HEK293 (cell line): ENCODE data around the gene TIGD7.
A peak's percentile ranks its signal among the peaks of the same experiment; 100 is the strongest.

Experiments
- CTCF ChIA-PET: fragments of 350-600 bp; formaldehyde crosslinking; extraction: SDS; loops from one replicate; lab custom pipeline; 2021; ENCODE audit warnings: antibody characterized with exemption; lab: Yijun Ruan, JAX
- POLR2A ChIA-PET: fragments of 300-600 bp; formaldehyde crosslinking; extraction: SDS; loops from one replicate; lab custom pipeline; 2020; ENCODE audit warnings: antibody characterized with exemption, inconsistent platforms; lab: Yijun Ruan, JAX
- H3K27ac ChIP-seq: fragments of 200-500 bp; sonication (Bioruptor generic); 2 replicates; pipeline ENCODE4 v1.5.1; 2014; ENCODE audit warnings: low read depth, low read length, control low read depth, inconsistent platforms; ENCODE audit errors: extremely low read depth
- H3K36me3 ChIP-seq, 2 experiments: fragments of 200-500 bp in 1 of 2; sonication (Bioruptor generic) in 1 of 2; 1 replicate in 1 of 2; 2 replicates in 1 of 2; pipeline ENCODE4 v1.5.1; 2014 to 2017; ENCODE audit warnings: inconsistent platforms in 2 of 2, low read length in 2 of 2; ENCODE audit not compliant: control insufficient read depth in 2 of 2, insufficient read depth in 1 of 2
- H3K4me1 ChIP-seq: fragments of 200-500 bp; sonication (Bioruptor generic); 2 replicates; pipeline ENCODE4 v1.5.1; 2014; ENCODE audit warnings: mild to moderate bottlenecking, low read length, inconsistent platforms; ENCODE audit not compliant: control insufficient read depth, insufficient read depth
- H3K4me3 ChIP-seq: 2 replicates; pipeline ENCODE4 v1.5.1; 2011; ENCODE audit warnings: low read depth, mild to moderate bottlenecking, control low read depth, low read length, moderate library complexity
- H3K9me3 ChIP-seq: fragments of 200-500 bp; sonication (Bioruptor generic); 2 replicates; pipeline ENCODE4 v1.5.1; 2014; ENCODE audit warnings: low read depth, low read length, inconsistent platforms; ENCODE audit not compliant: control insufficient read depth, insufficient read depth
- KLF1 ChIP-seq: fragments of 450-650 bp; formaldehyde crosslinking; IDR thresholded peaks from 2 replicates; pipeline ENCODE4 v1.5.1; 2016; ENCODE audit warnings: missing biosample characterization, missing genetic modification characterization
- KLF7 ChIP-seq: fragments of 450-650 bp; formaldehyde crosslinking; IDR thresholded peaks from 2 replicates; pipeline ENCODE4 v1.5.1; 2016; ENCODE audit warnings: missing biosample characterization, missing genetic modification characterization, borderline replicate concordance
- PBX3 ChIP-seq: sonication (generic); formaldehyde crosslinking; IDR thresholded peaks from 2 replicates; pipeline ENCODE4 v1.8.1; 2022; ENCODE audit warnings: mild to moderate bottlenecking, moderate library complexity, missing genetic modification reagents
- REPIN1 ChIP-seq: fragments of 450-650 bp; formaldehyde crosslinking; IDR thresholded peaks from 2 replicates; pipeline ENCODE4 v1.5.1; 2017; ENCODE audit warnings: missing biosample characterization, missing genetic modification characterization, low read depth
- ZBTB20 ChIP-seq: fragments of 450-650 bp; formaldehyde crosslinking; IDR thresholded peaks from 2 replicates; pipeline ENCODE4 v1.5.1; 2016; ENCODE audit warnings: missing biosample characterization, missing genetic modification characterization
- ZNF10 ChIP-seq: fragments of 450-650 bp; formaldehyde crosslinking; IDR thresholded peaks from 2 replicates; pipeline ENCODE4 v1.5.1; 2017; ENCODE audit warnings: missing biosample characterization, missing genetic modification characterization
- ZNF132 ChIP-seq: fragments of 450-650 bp; formaldehyde crosslinking; IDR thresholded peaks from 2 replicates; pipeline ENCODE4 v1.5.1; 2017; ENCODE audit warnings: missing biosample characterization, missing genetic modification characterization, borderline replicate concordance
- ZNF140 ChIP-seq: fragments of 450-650 bp; formaldehyde crosslinking; IDR thresholded peaks from 2 replicates; pipeline ENCODE4 v1.5.1; 2016; ENCODE audit warnings: missing biosample characterization, missing genetic modification characterization
- ZNF324 ChIP-seq: fragments of 450-650 bp; formaldehyde crosslinking; IDR thresholded peaks from 2 replicates; pipeline ENCODE4 v1.5.1; 2016; ENCODE audit warnings: missing biosample characterization, missing genetic modification characterization
- ZNF341 ChIP-seq: fragments of 450-650 bp; formaldehyde crosslinking; IDR thresholded peaks from 2 replicates; pipeline ENCODE4; 2016; ENCODE audit warnings: low read depth, missing biosample characterization, missing genetic modification characterization
- ZNF555 ChIP-seq: fragments of 450-650 bp; formaldehyde crosslinking; conservative IDR thresholded peaks from 2 replicates; pipeline ENCODE4 v1.5.1; 2017; ENCODE audit warnings: missing biosample characterization, mild to moderate bottlenecking, missing genetic modification characterization, inconsistent platforms
- ZNF610 ChIP-seq: fragments of 450-650 bp; formaldehyde crosslinking; IDR thresholded peaks from 2 replicates; pipeline ENCODE4 v1.5.1; 2016; ENCODE audit warnings: missing biosample characterization, missing genetic modification characterization, borderline replicate concordance
- ZNF626 ChIP-seq: fragments of 450-650 bp; sonication (Bioruptor Pico); formaldehyde crosslinking; IDR thresholded peaks from 2 replicates; pipeline ENCODE4 v1.5.1; 2018; ENCODE audit warnings: missing biosample characterization, missing genetic modification characterization, inconsistent platforms
- ZNF776 ChIP-seq: fragments of 450-650 bp; formaldehyde crosslinking; IDR thresholded peaks from 2 replicates; pipeline ENCODE4 v1.5.0; 2017; ENCODE audit warnings: missing biosample characterization, missing genetic modification characterization, borderline replicate concordance
- ZNF843 ChIP-seq: fragments of 450-650 bp; formaldehyde crosslinking; IDR thresholded peaks from 2 replicates; pipeline ENCODE4 v1.5.1; 2016; ENCODE audit warnings: missing biosample characterization, missing genetic modification characterization
- ZSCAN23 ChIP-seq: fragments of 450-650 bp; formaldehyde crosslinking; IDR thresholded peaks from 2 replicates; pipeline ENCODE4 v1.5.1; 2016; ENCODE audit warnings: missing biosample characterization, missing genetic modification characterization
- ZSCAN5A ChIP-seq: fragments of 450-650 bp; formaldehyde crosslinking; IDR thresholded peaks from 2 replicates; pipeline ENCODE4 v1.5.1; 2016; ENCODE audit warnings: missing biosample characterization, missing genetic modification characterization

The TIGD7 gene

GRCh38 chr16:3306078-3306477 is 848 bp upstream of the TIGD7 start:
- Histone ChIP-seq H3K9me3 (no peaks in the 10 kb centered on the region; the same call in 1 of the 2 replicates), H3K27ac (peak overlapping the region; percentile 64; the same call in 1 of the 2 replicates), H3K4me1 (no peaks in the 10 kb centered on the region), H3K36me3 (peaks cover 20 to 42% of the 10 kb centered on the region in 2 experiments; a peak in 2 of 3 replicates), H3K4me3 (peak overlapping the region; percentile 77)
- ChIA-PET POLR2A (interaction anchor here (0.9 to 3.4 kb wide), 3 partner anchors 9 to 138 kb away, joined by 3 to 21 read pairs (median 4); partner anchors contain the start of gene ZNF263), CTCF (no interaction called here)
- TF ChIP-seq ZNF324 (tag by site-specific recombination): no peak

- TF ChIP-seq ZNF555 (tag by site-specific recombination) (no peak), ZNF843 (no peak), ZNF140 (tag by site-specific recombination) (no peak), ZNF776 (no peak), ZNF341 (tag by site-specific recombination) (no peak), ZNF610 (no peak), REPIN1 (tag by site-specific recombination) (no peak), ZNF132 (no peak), KLF1 (tag by site-specific recombination) (no peak), ZBTB20 (tag by site-specific recombination) (no peak)
- Histone ChIP-seq H3K4me3 (no peak overlapping the region), H3K36me3 (peaks cover 14 to 51% of the 10 kb centered on the region in 2 experiments; a peak in 2 of 3 replicates), H3K9me3 (no peaks in the 10 kb centered on the region; the same call in 1 of the 2 replicates), H3K27ac (no peak overlapping the region), H3K4me1 (no peaks in the 10 kb centered on the region)
- POLR2A ChIA-PET: interaction anchor here (3.4 kb wide), 1 partner anchor 21 kb away, joined by 21 read pairs; the partner anchor contains the start of gene ZNF263
- CTCF ChIA-PET: interaction anchor here (0.7 to 1.4 kb wide), 4 partner anchors 10 to 675 kb away, joined by 3 to 4 read pairs (median 4); no protein-coding TSS in a partner anchor
Measured at GRCh38 chr16:3304370-3304769, 860 bp downstream of the TIGD7 start.

GRCh38 chr16:3295783-3296182 is 9.4 kb downstream of the TIGD7 start:
- Histone ChIP-seq H3K4me1 (no peaks in the 10 kb centered on the region), H3K4me3 (no peak overlapping the region), H3K9me3 (no peaks in the 10 kb centered on the region; the same call in 1 of the 2 replicates), H3K27ac (no peak overlapping the region)
- CTCF ChIA-PET: interaction anchor here (1.0 kb wide), 1 partner anchor 12 kb away, joined by 3 read pairs; no protein-coding TSS in a partner anchor
- no peak for TF ChIP-seq ZNF10 (tag by site-specific recombination)
- TF ChIP-seq ZSCAN5A (tag by site-specific recombination): no peak
- no peak for TF ChIP-seq KLF7
- TF ChIP-seq, all 188 proteins: peak for 0
- POLR2A ChIA-PET: interaction anchor here (1.3 kb wide), 1 partner anchor 13 kb away, joined by 3 read pairs; no protein-coding TSS in a partner anchor
- peaks cover 3 to 54% of the 10 kb centered on the region in 2 experiments; a peak in 1 of 3 replicates for H3K36me3 ChIP-seq

GRCh38 chr16:3295209-3295608 is 10.0 kb downstream of the TIGD7 start:
- CTCF ChIA-PET: no interaction called here
- no peak overlapping the region for H3K27ac ChIP-seq
- TF ChIP-seq ZSCAN23 (no peak), ZNF626 (tag by site-specific recombination) (no peak), PBX3 (no peak)
- POLR2A ChIA-PET: no interaction called here
- H3K36me3 ChIP-seq: peaks cover 3 to 54% of the 10 kb centered on the region in 2 experiments; a peak in 1 of 3 replicates
- H3K9me3 ChIP-seq: no peaks in the 10 kb centered on the region; the same call in 1 of the 2 replicates
- no peak overlapping the region for H3K4me3 ChIP-seq
- no peaks in the 10 kb centered on the region for H3K4me1 ChIP-seq
